Left lung (tissue), 10 donors: ENCODE data around the gene M1AP. TPM values are rescaled to one million over a fixed set of nuclear protein-coding genes. Genes with fewer than 3 reads are reported as not detected.
A peak's percentile ranks its signal among the peaks of the same experiment; 100 is the strongest.

ENCODE experiments used
- ATAC-seq: fragments of 200-7000 bp; cut with Tn5 transposase; one replicate; pipeline ENCODE4 v1.9.1; 2020; ENCODE audit warnings: moderate library complexity
- DNase-seq, 4 donors: peaks; one replicate each; pipeline ENCODE4 v3.0.0-alpha.2; 2013 to 2020
- H3K27ac ChIP-seq, 2 donors: fragments of 200-600 bp; sonication (generic) in 1 of 2; one replicate each; pipeline versions ENCODE4 v1.5.0 to v1.8.0; 2020 to 2021
- H3K27me3 ChIP-seq, 2 donors: fragments of 200-600 bp; sonication (generic) in 1 of 2; one replicate each; pipeline versions ENCODE4 v1.5.0 to v1.8.0; 2020 to 2021
- H3K36me3 ChIP-seq, 2 donors: fragments of 200-600 bp; sonication (generic) in 1 of 2; one replicate each; pipeline versions ENCODE4 v1.5.0 to v1.8.0; 2020 to 2021
- H3K4me1 ChIP-seq, 2 donors: fragments of 200-600 bp; one replicate each; pipeline ENCODE4 v1.8.0; 2021
- H3K4me3 ChIP-seq, 2 donors: fragments of 200-600 bp; sonication (generic) in 1 of 2; one replicate each; pipeline versions ENCODE4 v1.5.0 to v1.8.0; 2020 to 2021; ENCODE audit warnings: mild to moderate bottlenecking in 1 of 2
- H3K9me3 ChIP-seq, 2 donors: fragments of 200-600 bp; sonication (generic) in 1 of 2; one replicate each; pipeline versions ENCODE4 v1.5.0 to v1.8.0; 2020 to 2021
- intact Hi-C, 2 donors: fragments of 100-400 bp; cut with DNase I; formaldehyde crosslinking; loops; one replicate each; pipeline versions ENCODE4 v1.11.2 to v1.14.2; 2022
- polyA plus RNA-seq, 6 donors: library from polyadenylated mRNA; unstranded; fragments of 120-200 nt; gene quantifications; one replicate each; pipeline ENCODE4 v1.2.1, GENCODE V29; 2013; ENCODE audit not compliant: insufficient read length in 6 of 6
- total RNA-seq, 2 donors: library from RNA; stranded (reverse); fragmentation: NEBNext Ultra II Directional; extraction: Animal tissue kit (Norgen Biotek cat#: 25700); gene quantifications; one replicate each; pipeline ENCODE4 v1.2.1, GENCODE V29; 2021
- TF ChIP-seq, protein P1 (sequence below), 2 donors: fragments of 200-600 bp; sonication (generic) in 1 of 2; IDR thresholded peaks; one replicate each; pipeline versions ENCODE4 v1.5.0 to v1.8.0; 2021; ENCODE audit warnings: antibody characterized with exemption in 2 of 2
- donor health status: DM: no; HTN: yes; CAD: no.
- donor health status: DM: no; HTN: no; CAD: no.

The M1AP gene
- total and polyA plus RNA-seq, 8 donors = 0.14 to 1.1 (median 0.36) TPM

GRCh38 chr2:74573747-74574562 is 74.2 kb downstream of the M1AP start:
- no peaks in the 10 kb centered on the region for H3K27me3 ChIP-seq
- no peak overlapping the region for H3K4me3 ChIP-seq
- ATAC-seq (peak; percentile 41), DNase-seq (no peak)
- TF ChIP-seq, protein P1, sequence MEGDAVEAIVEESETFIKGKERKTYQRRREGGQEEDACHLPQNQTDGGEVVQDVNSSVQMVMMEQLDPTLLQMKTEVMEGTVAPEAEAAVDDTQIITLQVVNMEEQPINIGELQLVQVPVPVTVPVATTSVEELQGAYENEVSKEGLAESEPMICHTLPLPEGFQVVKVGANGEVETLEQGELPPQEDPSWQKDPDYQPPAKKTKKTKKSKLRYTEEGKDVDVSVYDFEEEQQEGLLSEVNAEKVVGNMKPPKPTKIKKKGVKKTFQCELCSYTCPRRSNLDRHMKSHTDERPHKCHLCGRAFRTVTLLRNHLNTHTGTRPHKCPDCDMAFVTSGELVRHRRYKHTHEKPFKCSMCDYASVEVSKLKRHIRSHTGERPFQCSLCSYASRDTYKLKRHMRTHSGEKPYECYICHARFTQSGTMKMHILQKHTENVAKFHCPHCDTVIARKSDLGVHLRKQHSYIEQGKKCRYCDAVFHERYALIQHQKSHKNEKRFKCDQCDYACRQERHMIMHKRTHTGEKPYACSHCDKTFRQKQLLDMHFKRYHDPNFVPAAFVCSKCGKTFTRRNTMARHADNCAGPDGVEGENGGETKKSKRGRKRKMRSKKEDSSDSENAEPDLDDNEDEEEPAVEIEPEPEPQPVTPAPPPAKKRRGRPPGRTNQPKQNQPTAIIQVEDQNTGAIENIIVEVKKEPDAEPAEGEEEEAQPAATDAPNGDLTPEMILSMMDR (IDR thresholded peaks at IDR 0.05) = no peak
- no peaks in the 10 kb centered on the region for H3K9me3 ChIP-seq
- intact Hi-C loops = no loop called here
- peak overlapping the region; percentile 33 to 80 for H3K27ac ChIP-seq
- H3K4me1 ChIP-seq = peaks cover 6 to 50% of the 10 kb centered on the region in 2 donors
- no peaks in the 10 kb centered on the region for H3K36me3 ChIP-seq

DNA sequence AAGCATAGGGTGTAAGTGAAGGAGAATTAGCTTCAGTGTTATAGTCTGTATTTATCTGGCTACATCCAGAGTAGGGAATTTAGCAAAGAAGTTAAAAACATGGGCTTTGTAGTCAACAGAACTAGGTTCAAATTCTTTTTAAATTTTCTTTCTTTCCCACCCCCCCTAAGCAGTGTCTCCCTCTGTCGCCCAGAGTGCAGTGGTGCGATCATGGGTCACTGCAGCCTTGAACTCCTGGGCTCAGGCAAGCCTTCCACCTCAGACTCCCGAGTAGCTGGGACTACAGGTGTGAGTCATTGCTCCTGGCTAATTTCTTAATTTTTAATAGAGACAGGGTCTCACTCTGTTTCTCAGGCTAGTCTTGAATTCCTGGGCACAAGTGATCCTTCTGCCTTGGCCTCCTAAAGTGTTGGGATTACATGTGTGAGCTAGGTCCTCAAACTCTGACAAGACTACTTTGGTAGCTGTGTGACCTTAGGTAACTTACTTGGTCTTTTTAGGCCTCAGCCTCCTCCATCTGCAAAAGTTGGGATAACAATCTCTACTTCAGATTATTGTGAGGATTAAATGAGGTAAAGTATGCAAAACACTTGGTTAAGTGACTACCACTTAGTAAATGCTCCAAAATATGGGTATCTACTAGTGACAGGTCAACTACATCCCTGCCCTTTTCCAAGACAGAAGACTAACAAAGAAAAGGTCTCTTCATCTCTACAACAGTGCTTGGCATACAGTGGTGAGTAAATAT is 75.8 kb downstream of the M1AP start:
- Histone ChIP-seq H3K4me1 (peaks cover 4 to 43% of the 10 kb centered on the region in 2 donors), H3K9me3 (no peaks in the 10 kb centered on the region)
- no peak for ATAC-seq

GRCh38 chr2:74571058-74571457 is 77.1 kb downstream of the M1AP start:
- Histone ChIP-seq H3K9me3 (no peaks in the 10 kb centered on the region), H3K36me3 (no peaks in the 10 kb centered on the region), H3K27me3 (no peaks in the 10 kb centered on the region), H3K27ac (peak overlapping the region in 1 of 2 donors; percentile 6), H3K4me3 (no peak overlapping the region), H3K4me1 (peaks cover 0 to 43% of the 10 kb centered on the region in 2 donors)
- DNase-seq = no peak
- intact Hi-C loops = no loop called here
- TF ChIP-seq, protein P1 (IDR thresholded peaks at IDR 0.05) = no peak
- no peak for ATAC-seq

More for the DNA sequence above, 75.8 kb downstream of the M1AP start:
- intact Hi-C loops = no loop called here
- no peak overlapping the region for H3K27ac ChIP-seq
- H3K36me3 ChIP-seq = no peaks in the 10 kb centered on the region
- DNase-seq = no peak
- no peaks in the 10 kb centered on the region for H3K27me3 ChIP-seq
- H3K4me3 ChIP-seq = no peak overlapping the region
- TF ChIP-seq, protein P1 (IDR thresholded peaks at IDR 0.05) = no peak

DNA sequence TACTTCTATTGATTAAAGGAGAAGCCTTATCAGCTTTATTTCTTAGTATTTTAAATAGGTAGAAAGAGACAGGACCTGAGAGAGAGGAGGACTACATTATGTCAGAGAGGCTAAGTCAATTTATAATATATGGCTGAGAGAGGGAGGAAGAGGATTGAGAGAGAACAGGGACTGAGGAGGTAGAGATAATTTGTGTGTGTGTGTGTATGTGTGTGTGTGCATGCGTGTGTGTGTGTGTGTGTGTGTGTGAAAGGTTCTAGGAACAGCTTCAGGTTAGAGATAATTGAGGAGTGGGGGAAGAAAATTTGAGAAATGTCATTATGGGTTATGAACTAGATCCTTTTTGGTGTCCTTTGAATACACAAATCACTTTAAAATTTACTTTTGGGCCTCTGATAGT is 78.4 kb downstream of the M1AP start:
- Histone ChIP-seq H3K4me1 (peaks cover 0 to 36% of the 10 kb centered on the region in 2 donors), H3K27ac (no peak overlapping the region), H3K9me3 (no peaks in the 10 kb centered on the region), H3K4me3 (no peak overlapping the region), H3K27me3 (no peaks in the 10 kb centered on the region), H3K36me3 (no peaks in the 10 kb centered on the region)
- intact Hi-C loops = no loop called here
- DNase-seq (no peak), ATAC-seq (no peak)
- TF ChIP-seq, protein P1 (IDR thresholded peaks at IDR 0.05) = no peak

- Histone ChIP-seq H3K4me3 (no peak overlapping the region), H3K27me3 (no peaks in the 10 kb centered on the region), H3K36me3 (no peaks in the 10 kb centered on the region), H3K4me1 (peaks cover 0 to 20% of the 10 kb centered on the region in 2 donors), H3K27ac (no peak overlapping the region), H3K9me3 (no peaks in the 10 kb centered on the region)
- DNase-seq (no peak), ATAC-seq (peak; percentile 88)
- intact Hi-C loops = no loop called here
- TF ChIP-seq, protein P1 (IDR thresholded peaks at IDR 0.05) = no peak
Measured at GRCh38 chr2:74567881-74568280, 80.2 kb downstream of the M1AP start.
